Stimulated activated CD4-positive, alpha-beta T cell treated with anti-CD3 and anti-CD28 coated beads, TNF-alpha, amount 100 ng/mL, for 48 hours (primary cell): ENCODE results near the gene CDH11.

Experiments used
- DNase-seq, 3 donors: peaks; one replicate each; pipeline ENCODE4 v3.0.0-alpha.2; 2020; ENCODE audit warnings: low read depth in 3 of 3

CDH11 gene, protein sequence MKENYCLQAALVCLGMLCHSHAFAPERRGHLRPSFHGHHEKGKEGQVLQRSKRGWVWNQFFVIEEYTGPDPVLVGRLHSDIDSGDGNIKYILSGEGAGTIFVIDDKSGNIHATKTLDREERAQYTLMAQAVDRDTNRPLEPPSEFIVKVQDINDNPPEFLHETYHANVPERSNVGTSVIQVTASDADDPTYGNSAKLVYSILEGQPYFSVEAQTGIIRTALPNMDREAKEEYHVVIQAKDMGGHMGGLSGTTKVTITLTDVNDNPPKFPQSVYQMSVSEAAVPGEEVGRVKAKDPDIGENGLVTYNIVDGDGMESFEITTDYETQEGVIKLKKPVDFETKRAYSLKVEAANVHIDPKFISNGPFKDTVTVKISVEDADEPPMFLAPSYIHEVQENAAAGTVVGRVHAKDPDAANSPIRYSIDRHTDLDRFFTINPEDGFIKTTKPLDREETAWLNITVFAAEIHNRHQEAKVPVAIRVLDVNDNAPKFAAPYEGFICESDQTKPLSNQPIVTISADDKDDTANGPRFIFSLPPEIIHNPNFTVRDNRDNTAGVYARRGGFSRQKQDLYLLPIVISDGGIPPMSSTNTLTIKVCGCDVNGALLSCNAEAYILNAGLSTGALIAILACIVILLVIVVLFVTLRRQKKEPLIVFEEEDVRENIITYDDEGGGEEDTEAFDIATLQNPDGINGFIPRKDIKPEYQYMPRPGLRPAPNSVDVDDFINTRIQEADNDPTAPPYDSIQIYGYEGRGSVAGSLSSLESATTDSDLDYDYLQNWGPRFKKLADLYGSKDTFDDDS

DNA sequence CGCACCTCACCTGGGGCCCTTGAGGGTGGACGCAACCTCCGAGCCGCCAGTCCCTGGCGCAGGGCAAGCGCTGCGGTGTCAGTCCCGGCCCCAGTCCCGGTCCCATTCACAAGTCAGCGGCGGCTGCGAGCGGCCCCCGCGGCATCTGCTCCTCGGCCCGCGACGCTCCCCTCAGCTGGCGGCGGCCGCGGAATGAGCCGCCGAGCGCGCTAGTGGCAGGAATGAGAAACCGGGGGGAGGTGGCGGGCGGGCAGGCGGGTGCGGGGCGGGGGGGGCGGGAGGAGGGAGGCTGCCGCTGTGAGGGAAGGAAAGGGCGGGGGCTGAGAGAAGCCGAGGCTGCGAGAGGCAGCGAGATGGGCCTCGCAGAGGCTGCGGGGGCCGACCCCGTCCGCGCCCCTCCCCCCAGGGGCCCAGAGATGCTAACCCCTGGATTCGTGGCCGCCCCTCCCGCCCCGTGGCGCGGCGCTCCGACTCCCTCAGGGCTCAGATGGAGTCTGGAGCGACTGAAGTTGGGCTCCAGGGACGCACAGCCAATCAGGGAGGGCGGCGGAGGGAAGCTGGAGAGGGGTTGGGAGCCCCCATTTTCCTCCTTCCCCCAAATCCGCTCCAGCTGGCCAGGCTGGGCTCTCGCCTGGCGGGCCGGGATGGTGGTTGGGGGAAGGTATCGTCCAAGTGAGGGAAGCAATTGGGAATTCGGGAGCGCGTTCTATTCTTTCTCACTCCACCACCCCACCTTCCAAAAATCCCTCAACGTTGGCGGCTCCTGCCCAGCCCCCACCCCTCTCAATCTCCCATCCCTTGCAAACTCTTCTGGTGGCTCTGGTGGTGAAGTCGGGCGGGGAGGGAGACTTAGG, at the start of gene CDH11:
Gene CDH11, minus strand, starts transcription at position 194 of the 854 bp plus-strand sequence. CDS start 117,194 bp downstream, outside the sequence.
- no peak for DNase-seq

DNA sequence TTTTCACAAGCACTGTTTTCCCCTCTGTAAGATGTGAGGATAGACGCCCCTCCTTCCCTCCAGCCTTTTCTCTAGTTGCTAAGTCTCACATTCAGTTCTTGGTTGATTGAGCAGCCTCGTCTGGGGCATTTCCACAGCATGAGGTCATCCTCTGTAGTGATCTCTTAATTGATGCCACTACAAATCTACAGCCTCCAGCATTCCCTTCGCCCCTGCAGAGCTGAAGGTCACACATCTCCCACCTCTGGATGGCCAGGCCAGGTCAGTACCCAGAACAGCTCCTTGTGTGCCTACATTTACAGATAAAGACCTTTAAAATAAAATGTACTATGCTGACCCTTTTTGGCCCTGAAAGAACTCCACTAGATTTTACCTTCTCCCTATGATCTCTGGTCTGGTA, 32.5 kb upstream of the CDH11 start:
- DNase-seq: no peak

DNA sequence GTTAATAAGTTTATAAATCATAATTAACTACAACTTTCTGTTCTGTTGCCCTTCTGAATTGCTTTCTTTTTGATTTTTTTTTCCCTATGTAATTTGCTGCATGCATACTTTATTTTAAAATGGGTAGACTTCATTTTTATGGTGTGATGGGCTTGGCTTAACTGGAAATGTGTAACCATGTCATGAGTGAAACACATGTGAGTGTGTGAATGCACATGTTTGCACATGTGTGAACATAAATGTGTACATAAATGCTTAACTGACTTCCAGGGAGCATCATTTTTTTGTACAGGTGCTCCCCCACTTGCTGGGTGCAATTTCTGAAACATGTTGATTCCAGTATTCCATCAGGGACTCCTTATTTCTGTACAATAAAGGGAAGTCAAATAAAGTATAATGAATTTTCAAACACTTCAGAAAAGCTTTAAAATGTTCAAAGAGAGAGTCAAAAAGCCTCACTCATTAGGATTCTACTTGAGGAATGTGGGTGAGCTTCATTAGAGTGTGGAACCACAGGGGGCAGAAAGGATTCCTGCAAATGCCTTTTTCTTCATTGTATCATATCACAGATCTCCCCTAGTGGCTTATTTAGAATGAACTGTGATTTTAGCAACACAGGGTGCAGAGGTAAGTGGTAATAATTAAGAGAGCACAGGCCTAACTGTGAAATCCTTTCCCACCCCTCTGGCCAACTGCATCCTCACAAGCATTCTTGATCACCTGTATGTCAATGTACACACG, 31.7 kb upstream of the CDH11 start:
- DNase-seq: no peak

DNA sequence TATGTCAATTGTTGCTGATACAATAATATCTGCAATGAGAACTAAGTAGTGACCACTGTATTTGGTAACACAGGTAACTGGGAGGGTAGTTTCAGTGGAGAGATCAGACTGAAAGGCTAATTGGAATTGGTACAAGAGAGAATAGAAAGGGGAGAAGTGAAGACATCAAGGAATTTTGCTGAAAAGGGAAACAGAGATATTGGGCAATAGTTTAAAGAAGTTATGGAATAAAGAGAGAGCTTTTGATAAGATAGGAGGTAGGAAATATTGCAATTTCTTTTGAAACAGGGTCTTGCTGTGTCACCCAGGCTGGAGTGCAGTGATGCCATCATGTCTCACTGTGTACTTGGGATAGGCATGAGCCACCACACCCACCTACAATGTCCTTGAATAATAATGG, 26.9 kb upstream of the CDH11 start:
- DNase-seq: no peak

- DNase-seq: no peak
Measured at GRCh38 chr16:65142276-65142675, 20.4 kb upstream of the CDH11 start.

- DNase-seq: no peak
Measured at GRCh38 chr16:65136681-65137080, 14.8 kb upstream of the CDH11 start.

- no peak for DNase-seq
Measured at GRCh38 chr16:65126845-65127624, 5.2 kb upstream of the CDH11 start.

DNA sequence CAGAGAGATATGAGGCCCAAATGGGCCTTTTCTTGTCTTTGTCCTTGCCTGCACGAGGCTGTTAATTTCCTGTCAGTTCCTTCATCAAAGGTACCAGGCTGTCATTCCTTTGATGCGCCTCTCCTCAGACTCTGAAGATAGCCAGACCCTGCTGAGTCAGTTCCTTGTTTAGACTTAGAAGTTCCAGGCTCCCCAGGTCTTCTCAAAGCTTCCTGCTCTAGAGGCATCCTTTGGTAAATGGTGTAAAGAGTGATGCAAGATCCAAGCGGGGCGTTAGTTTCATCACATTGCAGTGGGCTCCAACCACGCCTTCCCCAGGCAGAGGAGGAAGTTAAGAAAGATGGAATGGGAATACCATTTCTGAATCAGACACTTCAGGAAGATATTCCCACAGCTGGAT, 4.0 kb upstream of the CDH11 start:
- no peak for DNase-seq

- DNase-seq: no peak
Measured at GRCh38 chr16:65125322-65125721, 3.5 kb upstream of the CDH11 start.

- no peak for DNase-seq
Measured at GRCh38 chr16:65124596-65124995, 2.7 kb upstream of the CDH11 start.

GRCh38 chr16:65124212-65124548, 2.3 kb upstream of the CDH11 start:
- no peak for DNase-seq

- no peak for DNase-seq
Measured at GRCh38 chr16:65123396-65124211, 1.7 kb upstream of the CDH11 start.

GRCh38 chr16:65122724-65123395, 997 bp upstream of the CDH11 start:
- no peak for DNase-seq

- no peak for DNase-seq
Measured at GRCh38 chr16:65120831-65121721, 787 bp downstream of the CDH11 start.

DNA sequence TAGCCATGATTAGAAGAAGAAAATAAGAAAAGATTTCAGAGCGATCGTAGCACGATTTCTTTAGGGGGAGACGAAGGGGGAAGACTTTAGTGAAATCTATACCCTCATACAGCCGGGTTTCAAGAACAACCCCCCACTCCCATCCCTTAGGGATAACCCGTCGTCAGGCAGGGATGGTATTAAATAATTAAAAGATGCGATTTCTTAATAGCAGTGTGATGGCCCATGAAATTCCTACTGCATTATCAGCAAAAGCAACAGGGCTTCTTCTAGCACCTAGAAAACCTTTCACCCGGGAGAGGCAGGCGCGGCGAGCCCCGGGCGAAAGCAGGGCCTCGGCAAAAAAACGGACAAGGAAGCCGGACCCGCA, 1.4 kb downstream of the CDH11 start:
- no peak for DNase-seq

DNA sequence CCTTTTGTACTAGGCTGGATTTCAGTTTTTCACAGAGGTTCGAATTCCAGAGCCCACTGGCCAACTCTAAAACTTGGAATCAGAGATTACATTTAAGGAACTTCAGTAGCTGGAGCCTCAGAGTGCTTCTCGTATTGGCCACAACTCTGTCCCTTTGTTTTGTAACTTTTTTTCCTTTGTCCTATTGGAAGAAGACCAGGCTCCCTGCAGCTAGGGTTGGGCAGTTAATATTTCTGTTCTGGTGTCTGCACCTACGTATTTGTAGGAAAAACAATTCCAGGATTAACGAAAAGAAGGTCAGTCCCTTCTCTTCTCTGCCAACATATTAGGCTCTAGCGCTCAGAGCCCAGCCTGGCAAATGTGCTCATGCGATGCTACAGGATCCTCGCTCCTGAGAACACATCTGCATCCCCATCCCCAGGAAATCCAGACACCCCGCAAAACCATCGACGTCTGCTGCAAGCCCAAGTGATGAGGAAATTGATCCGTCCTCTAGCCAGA, 1.9 kb downstream of the CDH11 start:
- DNase-seq: no peak

- no peak for DNase-seq
Measured at GRCh38 chr16:65119435-65119834, 2.4 kb downstream of the CDH11 start.

DNA sequence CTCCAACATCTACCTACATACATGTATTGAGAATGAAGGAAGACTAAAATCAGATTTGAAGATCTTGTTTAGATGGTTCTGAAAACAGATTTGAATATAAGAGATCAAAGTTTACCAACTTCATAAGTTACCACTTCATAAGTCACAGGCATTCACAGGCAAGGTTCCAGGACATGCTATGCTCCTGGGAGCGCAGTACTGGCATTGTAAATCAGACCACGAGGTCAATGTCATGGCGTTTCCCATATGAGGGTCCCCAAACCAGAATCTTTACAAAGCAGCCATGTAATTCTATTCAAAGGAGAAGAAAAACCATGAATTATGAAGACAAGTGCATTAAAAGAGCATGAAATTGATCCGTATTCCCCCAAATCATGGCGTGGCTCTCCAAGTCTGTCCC, 3.0 kb downstream of the CDH11 start:
- no peak for DNase-seq
